Tibial nerve (tissue), 4 donors: ENCODE measurements around the gene XPO5. TPM values are rescaled to one million over a fixed set of nuclear protein-coding genes. Genes with fewer than 3 reads are reported as not detected.

Experiments
- DNase-seq, 2 donors: peaks; one replicate each; pipeline ENCODE4 v3.0.0-alpha.2; 2019; ENCODE audit warnings: low spot score in 2 of 2
- H3K27ac ChIP-seq, 4 donors: fragments of 200-600 bp; sonication (generic) in 3 of 4; one replicate each; pipeline ENCODE4 v1.5.1; 2017 to 2019; ENCODE audit warnings: mild to moderate bottlenecking in 1 of 4
- H3K27me3 ChIP-seq, 2 donors: fragments of 200-600 bp; sonication (generic) in 1 of 2; one replicate each; pipeline versions ENCODE4 v1.5.1 to v1.6.0; 2017 to 2019
- H3K36me3 ChIP-seq, 3 donors: fragments of 200-600 bp; sonication (generic); one replicate each; pipeline ENCODE4 v1.5.1; 2018 to 2019
- H3K4me1 ChIP-seq, 4 donors: fragments of 200-600 bp; sonication (generic) in 3 of 4; one replicate each; pipeline ENCODE4 v1.5.1; 2017 to 2019
- H3K4me3 ChIP-seq, 4 donors: fragments of 200-600 bp; sonication (generic) in 3 of 4; one replicate each; pipeline ENCODE4 v1.5.1; 2017 to 2019; ENCODE audit warnings: mild to moderate bottlenecking in 1 of 4, moderate library complexity in 1 of 4
- H3K9me3 ChIP-seq, 4 donors: fragments of 200-600 bp; sonication (generic) in 3 of 4; one replicate each; pipeline ENCODE4 v1.5.1; 2017 to 2019
- EP300 ChIP-seq, 2 donors: sonication (generic); formaldehyde crosslinking; IDR thresholded peaks; one replicate each; pipeline ENCODE4 v1.6.1; 2017; ENCODE audit warnings: antibody characterized with exemption in 2 of 2, mild to moderate bottlenecking in 1 of 2
- POLR2A ChIP-seq, 2 donors: fragments of 450-650 bp; IDR thresholded peaks; one replicate each; pipeline ENCODE4 v1.6.1; 2017; ENCODE audit warnings: antibody characterized with exemption in 2 of 2, mild to moderate bottlenecking in 2 of 2, moderate library complexity in 2 of 2
- WGBS, 2 donors: methylation state at CpG; one replicate each; pipeline ENCODE4 v1.1.5; 2018; 5-methylcytosine and 5-hydroxymethylcytosine counted together
- total RNA-seq, 4 donors: library from RNA; depleted of rRNA; stranded (reverse); fragments of >200 nt; gene quantifications; one replicate each; pipeline ENCODE4 v1.1.0, GENCODE V29; 2016
- TF ChIP-seq, protein P1 (sequence below), 5 experiments: fragments of 200-600 bp in 3 of 5; fragments of 450-650 bp in 2 of 5; sonication (generic) in 3 of 5; IDR thresholded peaks; one replicate each; pipeline ENCODE4 v1.5.1; 2016 to 2019; ENCODE audit warnings: antibody characterized with exemption in 5 of 5, mild to moderate bottlenecking in 3 of 5, moderate library complexity in 2 of 5

The XPO5 gene
- total RNA-seq, 4 donors from 2014 or later = 12.5 to 38.3 (median 32.8) TPM

GRCh38 chr6:43524483-43524961 is 51.3 kb downstream of the XPO5 start:
- no peak overlapping the region for H3K27ac ChIP-seq
- H3K4me1 ChIP-seq = no peaks in the 10 kb centered on the region
- no peak overlapping the region for H3K4me3 ChIP-seq
- WGBS, 2 donors = 87 to 88% methylated on average over 10 of the region's 10 CpGs
- H3K36me3 ChIP-seq = peaks cover 0 to 100% (median 30%) of the 10 kb centered on the region in 3 donors
- no peaks in the 10 kb centered on the region for H3K9me3 ChIP-seq
- TF ChIP-seq POLR2A (IDR thresholded peaks at IDR 0.05) (no peak), EP300 (IDR thresholded peaks at IDR 0.05) (no peak)
- TF ChIP-seq, protein P1, sequence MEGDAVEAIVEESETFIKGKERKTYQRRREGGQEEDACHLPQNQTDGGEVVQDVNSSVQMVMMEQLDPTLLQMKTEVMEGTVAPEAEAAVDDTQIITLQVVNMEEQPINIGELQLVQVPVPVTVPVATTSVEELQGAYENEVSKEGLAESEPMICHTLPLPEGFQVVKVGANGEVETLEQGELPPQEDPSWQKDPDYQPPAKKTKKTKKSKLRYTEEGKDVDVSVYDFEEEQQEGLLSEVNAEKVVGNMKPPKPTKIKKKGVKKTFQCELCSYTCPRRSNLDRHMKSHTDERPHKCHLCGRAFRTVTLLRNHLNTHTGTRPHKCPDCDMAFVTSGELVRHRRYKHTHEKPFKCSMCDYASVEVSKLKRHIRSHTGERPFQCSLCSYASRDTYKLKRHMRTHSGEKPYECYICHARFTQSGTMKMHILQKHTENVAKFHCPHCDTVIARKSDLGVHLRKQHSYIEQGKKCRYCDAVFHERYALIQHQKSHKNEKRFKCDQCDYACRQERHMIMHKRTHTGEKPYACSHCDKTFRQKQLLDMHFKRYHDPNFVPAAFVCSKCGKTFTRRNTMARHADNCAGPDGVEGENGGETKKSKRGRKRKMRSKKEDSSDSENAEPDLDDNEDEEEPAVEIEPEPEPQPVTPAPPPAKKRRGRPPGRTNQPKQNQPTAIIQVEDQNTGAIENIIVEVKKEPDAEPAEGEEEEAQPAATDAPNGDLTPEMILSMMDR (IDR thresholded peaks at IDR 0.05) = no peak
- no peak for DNase-seq
- H3K27me3 ChIP-seq = no peaks in the 10 kb centered on the region

GRCh38 chr6:43523284-43523683 is 52.6 kb downstream of the XPO5 start:
- Histone ChIP-seq H3K27ac (no peak overlapping the region), H3K36me3 (peaks cover 0 to 92% (median 30%) of the 10 kb centered on the region in 3 donors), H3K4me1 (peaks cover 0 to 10% (median 4%) of the 10 kb centered on the region in 4 donors), H3K4me3 (no peak overlapping the region), H3K27me3 (no peaks in the 10 kb centered on the region), H3K9me3 (no peaks in the 10 kb centered on the region)
- 79 to 82% methylated on average over 3 of the region's 3 CpGs for WGBS, 2 donors
- TF ChIP-seq, protein P1 (IDR thresholded peaks at IDR 0.05) = no peak
- TF ChIP-seq EP300 (IDR thresholded peaks at IDR 0.05) (no peak), POLR2A (IDR thresholded peaks at IDR 0.05) (no peak)
- no peak for DNase-seq

GRCh38 chr6:43522547-43523261 is 53.1 kb downstream of the XPO5 start:
- Histone ChIP-seq H3K4me1 (peaks cover 0 to 16% (median 10%) of the 10 kb centered on the region in 4 donors), H3K27me3 (no peaks in the 10 kb centered on the region), H3K9me3 (no peaks in the 10 kb centered on the region), H3K4me3 (no peak overlapping the region), H3K36me3 (peaks cover 0 to 86% (median 30%) of the 10 kb centered on the region in 3 donors), H3K27ac (no peak overlapping the region)
- 84 to 85% methylated on average over 8 of the region's 8 CpGs for WGBS, 2 donors
- TF ChIP-seq POLR2A (IDR thresholded peaks at IDR 0.05) = no peak
- TF ChIP-seq EP300 (IDR thresholded peaks at IDR 0.05) = no peak
- TF ChIP-seq, protein P1 (IDR thresholded peaks at IDR 0.05) = no peak
- DNase-seq = no peak

- DNase-seq = no peak
- Histone ChIP-seq H3K27me3 (no peaks in the 10 kb centered on the region), H3K4me1 (peaks cover 0 to 19% (median 11%) of the 10 kb centered on the region in 4 donors), H3K27ac (no peak overlapping the region), H3K36me3 (peaks cover 0 to 77% (median 30%) of the 10 kb centered on the region in 3 donors), H3K4me3 (no peak overlapping the region), H3K9me3 (no peaks in the 10 kb centered on the region)
- WGBS, 2 donors = 68 to 80% methylated on average over 2 of the region's 2 CpGs
- TF ChIP-seq EP300 (IDR thresholded peaks at IDR 0.05) (no peak), POLR2A (IDR thresholded peaks at IDR 0.05) (no peak)
- TF ChIP-seq, protein P1 (IDR thresholded peaks at IDR 0.05) = no peak
These were observed 54.0 kb downstream of the XPO5 start for GRCh38 chr6:43521836-43522235.

GRCh38 chr6:43520097-43520496 is 55.7 kb downstream of the XPO5 start:
- Histone ChIP-seq H3K9me3 (no peaks in the 10 kb centered on the region), H3K27me3 (no peaks in the 10 kb centered on the region), H3K4me3 (no peak overlapping the region), H3K36me3 (peaks cover 0 to 67% (median 23%) of the 10 kb centered on the region in 3 donors), H3K27ac (no peak overlapping the region), H3K4me1 (peaks cover 0 to 31% (median 21%) of the 10 kb centered on the region in 4 donors)
- DNase-seq = no peak
- WGBS, 2 donors = 86 to 92% methylated on average over 4 to 8 of the region's 8 CpGs
- TF ChIP-seq POLR2A (IDR thresholded peaks at IDR 0.05) (no peak), EP300 (IDR thresholded peaks at IDR 0.05) (no peak)
- TF ChIP-seq, protein P1 (IDR thresholded peaks at IDR 0.05) = no peak
